IPS-11a (cell line): Measurements from ENCODE around the gene CNTN4.

Experiments used
- H3K4me3 ChIP-seq: one replicate; pipeline ENCODE4 v1.5.1; 2013; ENCODE audit warnings: low read depth, low read length, control low read depth

The CNTN4 gene

GRCh38 chr3:2390926-2391532 is 292.4 kb downstream of the CNTN4 start:
- H3K4me3 ChIP-seq: no peak overlapping the region

DNA sequence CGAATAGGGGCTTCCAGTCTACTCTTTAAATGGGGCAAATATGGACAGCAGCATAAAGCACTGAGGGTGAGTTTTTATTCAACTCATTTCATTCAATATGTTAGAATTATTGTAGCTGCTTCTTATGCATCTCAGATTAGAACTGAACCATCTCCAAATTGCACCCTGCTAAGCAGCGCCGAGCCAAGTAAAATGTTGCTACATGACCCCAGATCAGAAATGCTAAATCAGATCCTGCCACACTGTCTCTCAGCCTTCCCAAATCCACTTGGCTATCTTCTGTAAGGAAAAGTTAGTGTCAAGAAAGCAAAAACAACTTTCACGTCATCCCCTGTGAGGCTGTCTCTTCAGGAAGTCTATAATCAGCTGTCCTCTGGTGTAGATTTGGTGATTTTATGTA is 293.2 kb downstream of the CNTN4 start:
- no peak overlapping the region for H3K4me3 ChIP-seq

DNA sequence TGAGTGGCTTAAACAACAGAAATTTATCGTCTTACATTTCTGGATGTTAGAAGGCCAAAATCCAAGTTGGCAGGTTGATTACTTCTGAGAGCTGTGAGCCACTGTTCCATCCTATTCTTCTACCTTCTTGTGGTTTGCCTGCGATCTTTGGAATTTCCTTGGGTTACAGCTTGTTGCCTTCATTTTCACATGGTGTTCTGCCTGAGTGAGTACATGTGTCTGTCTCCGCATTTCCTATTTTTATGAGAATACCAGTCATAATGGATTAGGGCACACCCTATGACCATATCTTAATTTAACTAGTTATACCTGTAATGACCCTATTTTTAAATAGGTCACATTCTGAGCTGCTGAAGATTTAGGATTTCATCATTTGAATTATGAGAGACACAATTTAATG is 294.3 kb downstream of the CNTN4 start:
- H3K4me3 ChIP-seq: no peak overlapping the region

GRCh38 chr3:2415083-2415482 is 316.4 kb downstream of the CNTN4 start:
- H3K4me3 ChIP-seq: no peak overlapping the region

DNA sequence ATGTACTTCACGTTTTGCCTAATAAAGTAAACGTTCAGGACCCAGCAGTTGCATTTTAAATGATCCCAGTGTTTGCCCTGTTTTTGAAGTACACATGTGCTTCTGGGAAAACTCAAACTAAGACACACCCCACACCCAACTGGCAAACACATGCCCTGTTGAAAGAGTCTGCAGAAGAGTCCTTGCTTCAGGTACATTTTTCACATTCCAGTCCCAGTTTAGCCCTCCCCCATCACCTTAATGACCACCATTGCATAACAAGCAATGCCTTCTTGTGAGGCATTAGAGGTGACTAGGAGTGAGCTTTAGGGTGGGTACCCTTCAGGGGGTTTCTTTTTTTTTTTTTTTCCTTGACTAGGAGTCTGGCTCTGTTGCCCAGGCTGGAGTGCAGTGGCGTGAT is 322.3 kb downstream of the CNTN4 start:
- H3K4me3 ChIP-seq: no peak overlapping the region

GRCh38 chr3:2423143-2423542 is 324.5 kb downstream of the CNTN4 start:
- H3K4me3 ChIP-seq: no peak overlapping the region

DNA sequence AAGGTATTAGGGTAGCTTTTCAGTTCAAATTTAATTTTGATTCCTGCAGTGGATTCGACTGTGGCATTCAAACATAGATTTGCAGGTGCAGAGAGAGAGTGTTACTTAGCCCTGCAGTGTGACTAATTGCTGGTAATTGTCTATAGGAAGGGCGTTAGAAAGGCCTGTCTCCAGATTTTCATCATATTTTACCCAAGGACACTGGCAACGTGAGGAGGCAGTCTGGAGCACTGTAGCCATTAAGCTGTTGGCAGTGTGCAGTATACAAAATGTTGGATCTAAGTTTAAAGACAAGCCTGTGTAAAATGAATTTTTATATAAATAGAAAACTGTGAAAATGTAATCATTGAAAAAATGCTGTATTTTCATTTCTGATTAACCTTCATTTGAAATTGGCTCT is 342.9 kb downstream of the CNTN4 start:
- no peak overlapping the region for H3K4me3 ChIP-seq

DNA sequence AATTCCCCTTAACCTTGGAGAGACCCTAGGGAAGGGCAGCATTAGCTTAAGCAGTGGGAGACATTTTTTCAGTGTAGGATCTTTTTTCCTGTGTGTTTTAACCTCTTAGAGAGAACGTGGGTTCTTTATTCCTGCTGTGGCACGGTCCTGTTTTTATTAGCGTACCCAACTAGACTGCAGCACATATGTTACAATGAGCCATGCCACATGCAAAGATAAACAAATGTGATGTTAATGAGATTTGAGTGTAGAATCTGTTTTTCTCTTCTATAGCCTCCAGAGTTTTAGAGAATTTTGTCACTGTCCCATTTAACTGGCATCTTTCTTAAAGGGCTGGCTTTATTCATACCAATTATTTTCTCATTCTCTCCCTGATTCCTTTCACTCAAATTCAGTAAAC is 347.5 kb downstream of the CNTN4 start:
- H3K4me3 ChIP-seq: no peak overlapping the region

GRCh38 chr3:2452249-2452648 is 353.6 kb downstream of the CNTN4 start:
- H3K4me3 ChIP-seq: no peak overlapping the region

DNA sequence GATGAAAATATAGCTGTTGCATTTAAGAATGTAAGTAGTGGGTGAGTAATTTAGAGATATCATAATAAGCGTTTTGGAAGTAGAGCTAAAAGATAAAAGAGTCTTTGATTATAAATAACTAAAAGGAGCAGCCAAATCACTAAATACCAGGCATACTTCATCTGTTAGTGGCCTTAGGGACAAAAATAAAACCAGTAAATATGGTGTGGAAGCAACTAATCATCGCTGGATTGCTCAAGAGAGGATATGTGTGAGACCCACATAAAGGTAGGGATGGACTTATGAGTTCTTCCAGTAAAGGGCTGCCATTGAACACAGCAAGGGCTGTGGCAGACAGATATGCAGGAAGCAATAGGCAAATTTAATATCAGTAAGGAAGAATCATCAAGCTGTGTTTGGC is 356.2 kb downstream of the CNTN4 start:
- no peak overlapping the region for H3K4me3 ChIP-seq

- H3K4me3 ChIP-seq: no peak overlapping the region
These were observed 358.1 kb downstream of the CNTN4 start for GRCh38 chr3:2456788-2457187.

DNA sequence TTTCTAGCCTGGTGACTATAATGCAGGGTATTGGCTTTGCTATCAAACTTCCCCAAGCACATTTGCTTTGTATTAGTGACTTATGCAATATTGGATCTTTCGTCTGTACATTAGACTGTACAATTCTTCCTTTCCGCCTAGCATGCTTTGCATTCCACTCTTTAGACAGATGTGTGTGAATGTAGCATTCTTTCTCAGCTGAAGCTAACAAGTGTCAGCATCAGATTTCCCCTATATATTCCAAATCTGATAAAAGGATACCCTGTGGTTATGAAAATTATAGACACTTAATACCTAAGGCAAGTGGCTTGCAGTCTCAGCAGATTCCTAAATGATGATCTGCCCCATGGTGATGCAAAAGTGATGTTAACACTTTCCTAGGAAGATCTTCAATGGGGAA is 360.1 kb downstream of the CNTN4 start:
- H3K4me3 ChIP-seq: no peak overlapping the region

DNA sequence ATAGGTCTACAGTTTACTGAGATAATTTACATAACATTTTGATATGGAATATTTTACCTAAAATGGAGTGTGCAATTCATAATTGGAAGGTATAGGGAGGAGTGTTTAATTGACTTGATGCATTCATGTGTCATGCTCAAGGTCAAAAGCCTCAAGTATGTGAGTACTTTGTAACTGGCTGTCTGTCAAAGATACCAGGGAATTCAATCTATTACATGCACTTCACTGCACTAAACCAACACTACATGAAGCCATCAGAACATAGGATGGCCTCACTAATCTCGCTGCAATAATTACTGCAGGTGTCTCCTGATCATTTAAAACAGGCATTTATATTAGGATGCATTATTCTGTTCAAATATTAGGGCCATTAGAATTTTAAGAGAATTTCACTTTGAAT is 367.2 kb downstream of the CNTN4 start:
- no peak overlapping the region for H3K4me3 ChIP-seq

DNA sequence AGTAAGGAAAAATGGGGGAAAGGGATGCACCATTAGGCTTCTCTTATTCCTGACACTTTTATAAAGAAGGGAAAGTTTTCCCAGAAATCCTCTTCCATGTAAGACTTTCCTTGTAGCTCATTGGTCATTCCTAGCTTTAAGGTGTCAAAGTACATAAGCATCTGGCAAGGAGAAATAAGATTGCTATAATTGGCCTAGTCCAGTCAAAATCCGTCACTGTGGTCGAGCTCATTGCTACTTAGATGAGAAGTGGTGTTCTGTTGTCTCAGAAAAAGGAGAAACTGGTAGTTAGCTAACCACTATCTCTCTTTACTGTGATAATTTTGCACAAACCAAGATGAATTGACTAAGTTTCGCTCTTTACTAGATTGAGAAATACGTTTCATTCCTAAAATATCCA is 370.1 kb downstream of the CNTN4 start:
- no peak overlapping the region for H3K4me3 ChIP-seq

DNA sequence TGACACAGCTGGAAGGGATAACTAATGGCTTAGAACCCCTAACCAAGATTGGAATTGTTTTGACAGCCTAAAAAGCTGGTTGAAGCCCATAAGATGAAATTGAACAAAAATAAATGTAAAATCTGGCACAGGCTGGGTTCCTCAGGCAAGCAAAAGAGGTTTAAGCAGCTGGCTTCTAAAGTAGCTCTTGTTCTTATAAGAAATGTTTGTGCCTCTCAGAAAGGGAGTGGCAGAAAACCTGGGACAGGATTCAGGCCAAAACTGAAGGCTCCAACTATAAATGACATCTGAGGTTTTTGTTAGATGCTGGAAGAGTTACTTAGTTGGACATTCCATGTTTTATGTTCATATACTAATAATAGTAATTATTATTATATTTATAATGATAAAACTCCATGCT is 378.3 kb downstream of the CNTN4 start:
- H3K4me3 ChIP-seq: no peak overlapping the region

DNA sequence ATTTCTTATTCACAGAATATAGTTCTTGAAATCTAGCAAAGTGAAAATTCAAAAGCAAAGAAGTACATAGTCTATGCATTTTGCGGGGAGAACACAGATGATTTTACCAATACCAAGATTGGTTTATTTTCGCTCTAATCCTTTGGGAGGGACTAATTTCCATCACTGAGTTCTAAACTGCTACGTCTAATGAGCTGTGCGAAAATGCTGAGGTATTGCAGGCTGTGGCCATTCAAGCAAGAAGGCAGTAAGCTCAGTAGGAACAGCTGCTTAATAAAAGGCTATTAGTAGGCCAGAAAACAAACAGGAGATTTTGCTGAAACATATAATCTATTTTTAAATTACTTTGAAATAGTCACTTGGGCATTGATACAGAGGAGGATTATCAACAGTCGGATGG is 379.0 kb downstream of the CNTN4 start:
- no peak overlapping the region for H3K4me3 ChIP-seq

- no peak overlapping the region for H3K4me3 ChIP-seq
These were observed 385.7 kb downstream of the CNTN4 start for GRCh38 chr3:2484162-2485026.

DNA sequence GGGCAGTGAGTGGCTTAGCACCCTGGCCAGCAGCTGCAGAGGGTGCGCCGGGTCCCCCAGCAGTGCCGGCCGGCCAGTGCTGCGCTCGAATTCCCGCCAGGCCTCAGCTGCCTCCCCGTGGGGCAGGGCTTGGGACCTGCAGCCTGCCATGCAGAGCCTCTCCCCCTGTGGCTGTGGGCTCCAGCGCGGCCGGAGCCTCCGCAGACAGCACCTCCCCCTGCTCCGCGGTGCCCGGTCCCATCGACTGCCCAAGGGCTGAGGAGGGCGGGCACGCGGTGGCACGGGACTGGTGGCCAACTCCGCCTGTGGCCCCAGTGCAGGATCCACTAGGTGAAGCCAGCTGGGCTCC is 386.3 kb downstream of the CNTN4 start:
- H3K4me3 ChIP-seq: no peak overlapping the region

DNA sequence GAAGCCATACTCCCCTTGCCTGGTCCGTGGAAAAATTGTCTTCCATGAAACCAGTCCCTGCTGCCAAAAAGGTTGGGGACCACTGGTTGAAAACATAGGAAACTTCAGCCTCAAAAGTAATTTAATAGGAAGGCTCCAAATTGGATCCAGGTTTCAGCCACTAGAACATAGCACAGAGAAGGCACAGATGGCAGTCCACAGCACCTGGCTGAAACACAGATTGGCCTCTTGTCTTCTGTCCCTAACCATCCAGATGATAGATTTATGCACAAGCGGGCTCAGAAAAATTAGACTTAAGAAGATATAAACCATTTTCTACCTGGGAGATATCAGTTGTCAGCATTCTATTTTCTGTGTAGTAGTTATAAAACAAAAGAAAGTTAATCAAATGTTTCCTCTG is 397.1 kb downstream of the CNTN4 start:
- no peak overlapping the region for H3K4me3 ChIP-seq

DNA sequence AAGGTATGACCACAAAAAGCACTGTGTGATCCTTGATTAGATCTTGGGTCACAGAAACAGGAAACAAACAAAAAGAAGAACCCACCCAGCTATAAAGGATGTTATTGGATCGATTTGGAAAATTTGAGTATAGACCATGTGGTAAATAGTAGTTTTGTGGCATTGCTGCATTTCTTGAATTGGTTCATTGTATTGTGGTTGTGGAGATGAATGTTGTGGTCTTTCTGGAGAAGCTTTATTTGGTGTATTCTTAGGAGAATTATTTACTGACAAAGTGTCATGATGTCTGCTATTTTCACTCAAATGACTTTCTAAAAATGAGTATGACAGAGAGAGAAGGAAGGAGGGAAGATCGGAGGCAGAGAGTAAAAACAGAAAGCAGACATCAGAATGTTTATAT is 406.2 kb downstream of the CNTN4 start:
- no peak overlapping the region for H3K4me3 ChIP-seq

DNA sequence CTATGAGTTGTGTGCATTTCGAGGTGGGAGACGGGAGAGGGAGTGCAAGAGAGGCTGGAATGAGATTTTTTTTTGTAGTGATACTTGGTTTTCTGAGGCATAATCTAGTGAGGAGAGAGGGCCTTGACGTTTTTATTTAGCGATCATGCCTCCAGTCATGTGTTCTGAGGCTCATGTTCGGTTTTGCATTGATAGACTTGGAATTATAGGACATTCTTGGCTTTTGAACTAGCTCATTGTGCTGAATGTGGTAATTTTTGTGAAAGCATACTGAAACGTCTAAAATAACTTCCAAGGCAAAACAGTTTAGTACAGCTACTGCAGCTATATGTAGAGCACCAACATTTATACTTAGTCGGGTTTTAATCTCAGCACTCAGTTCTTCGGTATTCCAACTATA is 408.1 kb downstream of the CNTN4 start:
- H3K4me3 ChIP-seq: no peak overlapping the region

DNA sequence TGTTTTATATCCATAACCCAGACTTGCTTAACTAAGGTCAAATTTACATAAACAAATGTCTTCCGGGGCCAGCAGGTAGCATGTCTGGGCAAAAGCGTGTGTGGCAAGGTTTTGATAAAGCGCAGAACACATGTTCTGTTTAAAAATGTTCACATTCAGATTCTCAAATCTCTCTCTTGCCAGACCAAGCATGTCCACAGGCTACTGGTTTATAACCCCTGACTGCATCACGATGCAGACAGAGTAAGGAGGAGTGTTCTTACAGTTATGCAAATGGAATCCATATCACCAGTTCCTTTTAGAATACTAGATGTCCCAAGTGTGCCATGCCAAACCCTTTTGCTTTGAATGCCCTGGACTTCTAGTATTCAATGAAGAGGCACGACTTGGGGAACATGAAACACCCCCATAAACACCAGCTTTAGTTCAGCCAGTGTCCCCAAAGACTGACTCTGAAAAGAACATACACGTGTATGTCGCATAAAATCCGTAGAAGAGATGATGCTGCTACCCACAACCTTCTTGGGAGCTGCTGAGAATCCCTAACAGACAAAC is 412.0 kb downstream of the CNTN4 start:
- H3K4me3 ChIP-seq: no peak overlapping the region

GRCh38 chr3:2511356-2511755 is 412.7 kb downstream of the CNTN4 start:
- no peak overlapping the region for H3K4me3 ChIP-seq
